Measurements from ENCODE around the gene YRDC.

DNA sequence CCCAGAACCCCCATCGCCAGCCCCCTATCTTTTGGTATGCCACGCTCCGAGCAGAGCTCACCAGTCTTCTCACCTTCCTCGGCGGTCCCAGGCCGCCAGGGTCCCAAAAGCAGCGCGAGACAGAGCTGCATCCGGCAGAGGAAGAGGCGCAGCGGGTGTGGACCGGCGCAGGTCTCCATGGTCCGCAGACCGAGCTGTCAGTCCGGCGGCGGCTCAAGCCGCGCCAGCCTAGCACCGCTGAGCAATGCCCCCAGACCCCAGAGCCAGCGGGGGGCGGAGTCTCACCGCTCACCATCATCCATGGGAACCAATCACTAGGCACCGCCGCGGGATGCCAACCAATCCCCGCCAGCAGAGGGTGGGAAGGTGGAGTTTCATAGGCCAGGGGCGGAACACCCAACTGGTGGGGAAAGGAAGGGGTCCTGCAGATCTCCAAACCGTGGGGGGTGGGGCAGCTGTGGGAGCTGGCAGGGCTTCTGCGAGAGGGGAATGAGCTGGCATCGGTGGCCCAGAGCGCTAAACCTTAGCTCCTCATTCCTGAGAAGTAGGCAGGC lies 43.0 kb downstream of the YRDC start, which contains the start of gene EPHA10:
- TF ChIP-seq, protein P1, sequence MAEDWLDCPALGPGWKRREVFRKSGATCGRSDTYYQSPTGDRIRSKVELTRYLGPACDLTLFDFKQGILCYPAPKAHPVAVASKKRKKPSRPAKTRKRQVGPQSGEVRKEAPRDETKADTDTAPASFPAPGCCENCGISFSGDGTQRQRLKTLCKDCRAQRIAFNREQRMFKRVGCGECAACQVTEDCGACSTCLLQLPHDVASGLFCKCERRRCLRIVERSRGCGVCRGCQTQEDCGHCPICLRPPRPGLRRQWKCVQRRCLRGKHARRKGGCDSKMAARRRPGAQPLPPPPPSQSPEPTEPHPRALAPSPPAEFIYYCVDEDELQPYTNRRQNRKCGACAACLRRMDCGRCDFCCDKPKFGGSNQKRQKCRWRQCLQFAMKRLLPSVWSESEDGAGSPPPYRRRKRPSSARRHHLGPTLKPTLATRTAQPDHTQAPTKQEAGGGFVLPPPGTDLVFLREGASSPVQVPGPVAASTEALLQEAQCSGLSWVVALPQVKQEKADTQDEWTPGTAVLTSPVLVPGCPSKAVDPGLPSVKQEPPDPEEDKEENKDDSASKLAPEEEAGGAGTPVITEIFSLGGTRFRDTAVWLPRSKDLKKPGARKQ (CRISPR knock-in tag; IDR thresholded peaks at IDR 0.05), result no peak
- TF ChIP-seq L3MBTL2 (IDR thresholded peaks at IDR 0.05) (no peak), IFI16 (CRISPR knock-in tag; IDR thresholded peaks at IDR 0.05) (no peak), ASH1L (IDR thresholded peaks at IDR 0.05; ENCODE audit: borderline replicate concordance, low read depth, partially characterized antibody) (no peak), TCF3 (CRISPR knock-in tag; IDR thresholded peaks at IDR 0.05) (no peak), ETS2 (tag; IDR thresholded peaks at IDR 0.05; ENCODE audit: borderline replicate concordance, poor library complexity, severe bottlenecking) (no peak), CHD4 (IDR thresholded peaks at IDR 0.05; ENCODE audit: insufficient read depth, insufficient replicate concordance, low read depth, low read length, poor library complexity, severe bottlenecking) (no peak), PCBP1 (IDR thresholded peaks at IDR 0.05; ENCODE audit: low read depth, low read length, poor library complexity, severe bottlenecking) (no peak), SMARCA4 (IDR thresholded peaks at IDR 0.05) (no peak)
- TF ChIP-seq, protein P2, sequence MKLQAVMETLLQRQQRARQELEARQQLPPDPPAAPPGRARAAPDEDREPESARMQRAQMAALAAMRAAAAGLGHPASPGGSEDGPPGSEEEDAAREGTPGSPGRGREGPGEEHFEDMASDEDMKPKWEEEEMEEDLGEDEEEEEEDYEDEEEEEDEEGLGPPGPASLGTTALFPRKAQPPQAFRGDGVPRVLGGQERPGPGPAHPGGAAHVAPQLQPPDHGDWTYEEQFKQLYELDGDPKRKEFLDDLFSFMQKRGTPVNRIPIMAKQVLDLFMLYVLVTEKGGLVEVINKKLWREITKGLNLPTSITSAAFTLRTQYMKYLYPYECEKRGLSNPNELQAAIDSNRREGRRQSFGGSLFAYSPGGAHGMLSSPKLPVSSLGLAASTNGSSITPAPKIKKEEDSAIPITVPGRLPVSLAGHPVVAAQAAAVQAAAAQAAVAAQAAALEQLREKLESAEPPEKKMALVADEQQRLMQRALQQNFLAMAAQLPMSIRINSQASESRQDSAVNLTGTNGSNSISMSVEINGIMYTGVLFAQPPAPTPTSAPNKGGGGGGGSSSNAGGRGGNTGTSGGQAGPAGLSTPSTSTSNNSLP (IDR thresholded peaks at IDR 0.05; ENCODE audit: borderline replicate concordance, low read depth, low read length), result no peak
- TF ChIP-seq, protein P3, sequence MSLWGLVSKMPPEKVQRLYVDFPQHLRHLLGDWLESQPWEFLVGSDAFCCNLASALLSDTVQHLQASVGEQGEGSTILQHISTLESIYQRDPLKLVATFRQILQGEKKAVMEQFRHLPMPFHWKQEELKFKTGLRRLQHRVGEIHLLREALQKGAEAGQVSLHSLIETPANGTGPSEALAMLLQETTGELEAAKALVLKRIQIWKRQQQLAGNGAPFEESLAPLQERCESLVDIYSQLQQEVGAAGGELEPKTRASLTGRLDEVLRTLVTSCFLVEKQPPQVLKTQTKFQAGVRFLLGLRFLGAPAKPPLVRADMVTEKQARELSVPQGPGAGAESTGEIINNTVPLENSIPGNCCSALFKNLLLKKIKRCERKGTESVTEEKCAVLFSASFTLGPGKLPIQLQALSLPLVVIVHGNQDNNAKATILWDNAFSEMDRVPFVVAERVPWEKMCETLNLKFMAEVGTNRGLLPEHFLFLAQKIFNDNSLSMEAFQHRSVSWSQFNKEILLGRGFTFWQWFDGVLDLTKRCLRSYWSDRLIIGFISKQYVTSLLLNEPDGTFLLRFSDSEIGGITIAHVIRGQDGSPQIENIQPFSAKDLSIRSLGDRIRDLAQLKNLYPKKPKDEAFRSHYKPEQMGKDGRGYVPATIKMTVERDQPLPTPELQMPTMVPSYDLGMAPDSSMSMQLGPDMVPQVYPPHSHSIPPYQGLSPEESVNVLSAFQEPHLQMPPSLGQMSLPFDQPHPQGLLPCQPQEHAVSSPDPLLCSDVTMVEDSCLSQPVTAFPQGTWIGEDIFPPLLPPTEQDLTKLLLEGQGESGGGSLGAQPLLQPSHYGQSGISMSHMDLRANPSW (CRISPR knock-in tag; IDR thresholded peaks at IDR 0.05), result no peak
- TF ChIP-seq, protein P4, sequence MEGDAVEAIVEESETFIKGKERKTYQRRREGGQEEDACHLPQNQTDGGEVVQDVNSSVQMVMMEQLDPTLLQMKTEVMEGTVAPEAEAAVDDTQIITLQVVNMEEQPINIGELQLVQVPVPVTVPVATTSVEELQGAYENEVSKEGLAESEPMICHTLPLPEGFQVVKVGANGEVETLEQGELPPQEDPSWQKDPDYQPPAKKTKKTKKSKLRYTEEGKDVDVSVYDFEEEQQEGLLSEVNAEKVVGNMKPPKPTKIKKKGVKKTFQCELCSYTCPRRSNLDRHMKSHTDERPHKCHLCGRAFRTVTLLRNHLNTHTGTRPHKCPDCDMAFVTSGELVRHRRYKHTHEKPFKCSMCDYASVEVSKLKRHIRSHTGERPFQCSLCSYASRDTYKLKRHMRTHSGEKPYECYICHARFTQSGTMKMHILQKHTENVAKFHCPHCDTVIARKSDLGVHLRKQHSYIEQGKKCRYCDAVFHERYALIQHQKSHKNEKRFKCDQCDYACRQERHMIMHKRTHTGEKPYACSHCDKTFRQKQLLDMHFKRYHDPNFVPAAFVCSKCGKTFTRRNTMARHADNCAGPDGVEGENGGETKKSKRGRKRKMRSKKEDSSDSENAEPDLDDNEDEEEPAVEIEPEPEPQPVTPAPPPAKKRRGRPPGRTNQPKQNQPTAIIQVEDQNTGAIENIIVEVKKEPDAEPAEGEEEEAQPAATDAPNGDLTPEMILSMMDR (IDR thresholded peaks at IDR 0.05 in 2 of 3, conservative IDR thresholded peaks at IDR 0.05 in 1 of 3; ENCODE audit: insufficient read depth in 2 of 3, low read depth in 1 of 3, low read length in 3 of 3), result no peak
- TF ChIP-seq, protein P5, sequence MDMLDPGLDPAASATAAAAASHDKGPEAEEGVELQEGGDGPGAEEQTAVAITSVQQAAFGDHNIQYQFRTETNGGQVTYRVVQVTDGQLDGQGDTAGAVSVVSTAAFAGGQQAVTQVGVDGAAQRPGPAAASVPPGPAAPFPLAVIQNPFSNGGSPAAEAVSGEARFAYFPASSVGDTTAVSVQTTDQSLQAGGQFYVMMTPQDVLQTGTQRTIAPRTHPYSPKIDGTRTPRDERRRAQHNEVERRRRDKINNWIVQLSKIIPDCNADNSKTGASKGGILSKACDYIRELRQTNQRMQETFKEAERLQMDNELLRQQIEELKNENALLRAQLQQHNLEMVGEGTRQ (CRISPR knock-in tag; IDR thresholded peaks at IDR 0.05), result no peak
- TF ChIP-seq, protein P6, sequence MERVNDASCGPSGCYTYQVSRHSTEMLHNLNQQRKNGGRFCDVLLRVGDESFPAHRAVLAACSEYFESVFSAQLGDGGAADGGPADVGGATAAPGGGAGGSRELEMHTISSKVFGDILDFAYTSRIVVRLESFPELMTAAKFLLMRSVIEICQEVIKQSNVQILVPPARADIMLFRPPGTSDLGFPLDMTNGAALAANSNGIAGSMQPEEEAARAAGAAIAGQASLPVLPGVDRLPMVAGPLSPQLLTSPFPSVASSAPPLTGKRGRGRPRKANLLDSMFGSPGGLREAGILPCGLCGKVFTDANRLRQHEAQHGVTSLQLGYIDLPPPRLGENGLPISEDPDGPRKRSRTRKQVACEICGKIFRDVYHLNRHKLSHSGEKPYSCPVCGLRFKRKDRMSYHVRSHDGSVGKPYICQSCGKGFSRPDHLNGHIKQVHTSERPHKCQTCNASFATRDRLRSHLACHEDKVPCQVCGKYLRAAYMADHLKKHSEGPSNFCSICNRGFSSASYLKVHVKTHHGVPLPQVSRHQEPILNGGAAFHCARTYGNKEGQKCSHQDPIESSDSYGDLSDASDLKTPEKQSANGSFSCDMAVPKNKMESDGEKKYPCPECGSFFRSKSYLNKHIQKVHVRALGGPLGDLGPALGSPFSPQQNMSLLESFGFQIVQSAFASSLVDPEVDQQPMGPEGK (CRISPR knock-in tag; IDR thresholded peaks at IDR 0.05; ENCODE audit: borderline replicate concordance), result no peak
